Measurements from ENCODE around the gene CENPVL3. TPM values are rescaled to one million over a fixed set of nuclear protein-coding genes. Genes with fewer than 3 reads are reported as not detected.

The CENPVL3 gene
- polyA plus RNA-seq, 1 donor from 2014 or later, result 2.0 TPM

DNA sequence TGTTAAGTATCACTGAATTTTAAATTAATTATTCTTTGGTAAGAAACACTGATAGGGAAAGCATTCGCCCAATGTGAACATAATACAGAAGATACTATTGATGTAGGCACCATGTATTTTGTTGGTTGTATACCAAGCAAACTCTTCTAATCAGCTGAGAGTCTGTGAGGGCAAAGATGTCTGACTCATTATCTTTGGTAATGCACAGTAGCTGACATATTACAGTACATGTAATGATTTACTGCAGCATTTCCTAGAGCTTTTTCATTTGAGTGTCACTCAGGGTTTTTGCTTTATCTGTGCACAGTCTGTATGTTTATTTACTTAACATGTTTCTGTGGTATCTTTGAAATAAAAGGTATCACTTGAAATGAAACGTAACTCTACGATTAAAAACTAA lies 49.2 kb downstream of the CENPVL3 start:
- Histone ChIP-seq H3K9me3 (ENCODE audit: low read length) (no peaks in the 10 kb centered on the region), H3K36me3 (ENCODE audit: insufficient read depth, low read length) (no peaks in the 10 kb centered on the region), H3K27ac (ENCODE audit: low read length) (no peak overlapping the region), H3K9me2 (ENCODE audit: insufficient read depth, low read length) (no peaks in the 10 kb centered on the region), H3K27me3 (ENCODE audit: insufficient read depth, low read depth, low read length) (no peaks in the 10 kb centered on the region), H4K20me1 (ENCODE audit: insufficient read depth) (no peaks in the 10 kb centered on the region), H3K4me2 (ENCODE audit: low read length) (no peak overlapping the region), H3K79me2 (replicated peaks; ENCODE audit: insufficient read depth, low read length) (no peaks in the 10 kb centered on the region), H2AFZ (ENCODE audit: low read depth, low read length) (no peak overlapping the region), H3K9ac (ENCODE audit: low read length) (no peak overlapping the region), H3K4me3 (ENCODE audit: low read length) (no peak overlapping the region), H3F3A (ENCODE audit: insufficient read depth, low read length, poor library complexity, severe bottlenecking) (no peaks in the 10 kb centered on the region)
- TF ChIP-seq EZH2 (IDR thresholded peaks at IDR 0.05; ENCODE audit: borderline replicate concordance, insufficient read depth, low read length, poor library complexity, severe bottlenecking) (no peak), SMC3 (conservative IDR thresholded peaks at IDR 0.05; ENCODE audit: poor library complexity) (no peak), MXI1 (conservative IDR thresholded peaks at IDR 0.05; ENCODE audit: poor library complexity, severe bottlenecking) (no peak)
- TF ChIP-seq, protein P1, sequence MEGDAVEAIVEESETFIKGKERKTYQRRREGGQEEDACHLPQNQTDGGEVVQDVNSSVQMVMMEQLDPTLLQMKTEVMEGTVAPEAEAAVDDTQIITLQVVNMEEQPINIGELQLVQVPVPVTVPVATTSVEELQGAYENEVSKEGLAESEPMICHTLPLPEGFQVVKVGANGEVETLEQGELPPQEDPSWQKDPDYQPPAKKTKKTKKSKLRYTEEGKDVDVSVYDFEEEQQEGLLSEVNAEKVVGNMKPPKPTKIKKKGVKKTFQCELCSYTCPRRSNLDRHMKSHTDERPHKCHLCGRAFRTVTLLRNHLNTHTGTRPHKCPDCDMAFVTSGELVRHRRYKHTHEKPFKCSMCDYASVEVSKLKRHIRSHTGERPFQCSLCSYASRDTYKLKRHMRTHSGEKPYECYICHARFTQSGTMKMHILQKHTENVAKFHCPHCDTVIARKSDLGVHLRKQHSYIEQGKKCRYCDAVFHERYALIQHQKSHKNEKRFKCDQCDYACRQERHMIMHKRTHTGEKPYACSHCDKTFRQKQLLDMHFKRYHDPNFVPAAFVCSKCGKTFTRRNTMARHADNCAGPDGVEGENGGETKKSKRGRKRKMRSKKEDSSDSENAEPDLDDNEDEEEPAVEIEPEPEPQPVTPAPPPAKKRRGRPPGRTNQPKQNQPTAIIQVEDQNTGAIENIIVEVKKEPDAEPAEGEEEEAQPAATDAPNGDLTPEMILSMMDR (IDR thresholded peaks at IDR 0.05; ENCODE audit: poor library complexity, severe bottlenecking), result no peak
- TF ChIP-seq, protein P2, sequence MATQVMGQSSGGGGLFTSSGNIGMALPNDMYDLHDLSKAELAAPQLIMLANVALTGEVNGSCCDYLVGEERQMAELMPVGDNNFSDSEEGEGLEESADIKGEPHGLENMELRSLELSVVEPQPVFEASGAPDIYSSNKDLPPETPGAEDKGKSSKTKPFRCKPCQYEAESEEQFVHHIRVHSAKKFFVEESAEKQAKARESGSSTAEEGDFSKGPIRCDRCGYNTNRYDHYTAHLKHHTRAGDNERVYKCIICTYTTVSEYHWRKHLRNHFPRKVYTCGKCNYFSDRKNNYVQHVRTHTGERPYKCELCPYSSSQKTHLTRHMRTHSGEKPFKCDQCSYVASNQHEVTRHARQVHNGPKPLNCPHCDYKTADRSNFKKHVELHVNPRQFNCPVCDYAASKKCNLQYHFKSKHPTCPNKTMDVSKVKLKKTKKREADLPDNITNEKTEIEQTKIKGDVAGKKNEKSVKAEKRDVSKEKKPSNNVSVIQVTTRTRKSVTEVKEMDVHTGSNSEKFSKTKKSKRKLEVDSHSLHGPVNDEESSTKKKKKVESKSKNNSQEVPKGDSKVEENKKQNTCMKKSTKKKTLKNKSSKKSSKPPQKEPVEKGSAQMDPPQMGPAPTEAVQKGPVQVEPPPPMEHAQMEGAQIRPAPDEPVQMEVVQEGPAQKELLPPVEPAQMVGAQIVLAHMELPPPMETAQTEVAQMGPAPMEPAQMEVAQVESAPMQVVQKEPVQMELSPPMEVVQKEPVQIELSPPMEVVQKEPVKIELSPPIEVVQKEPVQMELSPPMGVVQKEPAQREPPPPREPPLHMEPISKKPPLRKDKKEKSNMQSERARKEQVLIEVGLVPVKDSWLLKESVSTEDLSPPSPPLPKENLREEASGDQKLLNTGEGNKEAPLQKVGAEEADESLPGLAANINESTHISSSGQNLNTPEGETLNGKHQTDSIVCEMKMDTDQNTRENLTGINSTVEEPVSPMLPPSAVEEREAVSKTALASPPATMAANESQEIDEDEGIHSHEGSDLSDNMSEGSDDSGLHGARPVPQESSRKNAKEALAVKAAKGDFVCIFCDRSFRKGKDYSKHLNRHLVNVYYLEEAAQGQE (IDR thresholded peaks at IDR 0.05; ENCODE audit: borderline replicate concordance), result no peak

DNA sequence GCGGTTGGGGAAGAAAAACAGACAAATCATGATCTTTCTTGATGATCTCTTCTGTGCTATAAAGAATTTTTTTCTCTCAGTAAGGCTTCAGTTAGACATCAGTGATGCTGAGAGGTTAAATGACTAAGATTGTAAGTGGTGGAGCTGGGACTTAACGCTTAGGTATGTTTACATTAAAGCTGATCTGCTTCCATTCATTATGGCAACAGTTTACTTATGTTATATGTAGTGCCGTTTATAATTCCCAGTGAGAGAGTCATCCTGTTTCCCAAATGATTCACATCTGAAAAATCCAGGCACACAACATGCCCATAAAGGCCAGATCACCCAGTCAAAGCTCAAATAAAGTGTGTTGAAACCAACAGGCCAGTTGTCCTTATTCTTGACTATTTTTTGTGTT lies 50.1 kb downstream of the CENPVL3 start:
- H3K4me2 ChIP-seq (ENCODE audit: low read length), result no peak overlapping the region
- no peaks in the 10 kb centered on the region for H3F3A ChIP-seq (ENCODE audit: insufficient read depth, low read length, poor library complexity, severe bottlenecking)
- no peaks in the 10 kb centered on the region for H3K9me3 ChIP-seq (ENCODE audit: low read length)
- H2AFZ ChIP-seq (ENCODE audit: low read depth, low read length), result no peak overlapping the region
- H3K9ac ChIP-seq (ENCODE audit: low read length), result no peak overlapping the region
- no peak overlapping the region for H3K4me3 ChIP-seq (ENCODE audit: low read length)
- H3K27me3 ChIP-seq (ENCODE audit: insufficient read depth, low read depth, low read length), result no peaks in the 10 kb centered on the region
- H3K9me2 ChIP-seq (ENCODE audit: insufficient read depth, low read length), result no peaks in the 10 kb centered on the region
- H3K36me3 ChIP-seq (ENCODE audit: insufficient read depth, low read length), result no peaks in the 10 kb centered on the region
- H3K27ac ChIP-seq (ENCODE audit: low read length), result no peak overlapping the region
- no peaks in the 10 kb centered on the region for H3K79me2 ChIP-seq (replicated peaks; ENCODE audit: insufficient read depth, low read length)
- H4K20me1 ChIP-seq (ENCODE audit: insufficient read depth), result no peaks in the 10 kb centered on the region
- TF ChIP-seq SMC3 (conservative IDR thresholded peaks at IDR 0.05; ENCODE audit: poor library complexity) (no peak), RAD21 (conservative IDR thresholded peaks at IDR 0.05) (no peak), EZH2 (IDR thresholded peaks at IDR 0.05; ENCODE audit: borderline replicate concordance, insufficient read depth, low read length, poor library complexity, severe bottlenecking) (no peak), TAF1 (IDR thresholded peaks at IDR 0.05; ENCODE audit: low read depth) (no peak), EP300 (conservative IDR thresholded peaks at IDR 0.05; ENCODE audit: poor library complexity, severe bottlenecking) (no peak), MXI1 (conservative IDR thresholded peaks at IDR 0.05; ENCODE audit: poor library complexity, severe bottlenecking) (no peak), POLR2AphosphoS5 (IDR thresholded peaks at IDR 0.05) (no peak)
- TF ChIP-seq, protein P1 (IDR thresholded peaks at IDR 0.05; ENCODE audit: poor library complexity, severe bottlenecking), result no peak
- TF ChIP-seq, protein P2 (IDR thresholded peaks at IDR 0.05; ENCODE audit: borderline replicate concordance), result no peak
